Right atrium auricular region (tissue), 2 donors: ENCODE results near the gene ACTA1. TPM values are rescaled to one million over a fixed set of nuclear protein-coding genes. Genes with fewer than 3 reads are reported as not detected.
A peak's percentile ranks its signal among the peaks of the same experiment; 100 is the strongest.

Experiments
- DNase-seq: peaks from one replicate; pipeline ENCODE4 v3.0.0-alpha.2; 2019; ENCODE audit warnings: low spot score
- H3K27ac ChIP-seq, 2 donors: fragments of 200-600 bp; sonication (generic); 1 replicate in 1 of 2; 2 replicates in 1 of 2; pipeline ENCODE4 v1.5.1; 2016 to 2019
- H3K27me3 ChIP-seq, 2 donors: fragments of 200-600 bp; sonication (generic); one replicate each; pipeline versions ENCODE4 v1.5.1 to v1.6.0; 2017 to 2019
- H3K36me3 ChIP-seq: fragments of 200-600 bp; sonication (generic); one replicate; pipeline ENCODE4 v1.5.1; 2016
- H3K4me1 ChIP-seq, 2 donors: fragments of 200-600 bp; sonication (generic); one replicate each; pipeline versions ENCODE4 v1.5.1 to v1.6.0; 2017 to 2019
- H3K4me3 ChIP-seq, 2 donors: fragments of 200-600 bp; sonication (generic); 1 replicate in 1 of 2; 2 replicates in 1 of 2; pipeline ENCODE4 v1.5.1; 2017 to 2019; ENCODE audit warnings: mild to moderate bottlenecking in 1 of 2, moderate library complexity in 1 of 2
- H3K9me3 ChIP-seq, 2 donors: fragments of 200-600 bp; sonication (generic); one replicate each; pipeline ENCODE4 v1.5.1; 2019
- CTCF ChIP-seq, 2 donors: fragments of 200-600 bp; sonication (generic); IDR thresholded peaks; one replicate each; pipeline ENCODE4 v1.5.1; 2019; ENCODE audit warnings: antibody characterized with exemption in 2 of 2
- total RNA-seq, 2 donors: library from RNA; depleted of rRNA; stranded (reverse); fragments of >200 nt; gene quantifications; one replicate each; pipeline ENCODE4 v1.1.0, GENCODE V29; 2016

The ACTA1 gene
- total RNA-seq, 2 donors from 2014 or later: 422 to 3,527 TPM

DNA sequence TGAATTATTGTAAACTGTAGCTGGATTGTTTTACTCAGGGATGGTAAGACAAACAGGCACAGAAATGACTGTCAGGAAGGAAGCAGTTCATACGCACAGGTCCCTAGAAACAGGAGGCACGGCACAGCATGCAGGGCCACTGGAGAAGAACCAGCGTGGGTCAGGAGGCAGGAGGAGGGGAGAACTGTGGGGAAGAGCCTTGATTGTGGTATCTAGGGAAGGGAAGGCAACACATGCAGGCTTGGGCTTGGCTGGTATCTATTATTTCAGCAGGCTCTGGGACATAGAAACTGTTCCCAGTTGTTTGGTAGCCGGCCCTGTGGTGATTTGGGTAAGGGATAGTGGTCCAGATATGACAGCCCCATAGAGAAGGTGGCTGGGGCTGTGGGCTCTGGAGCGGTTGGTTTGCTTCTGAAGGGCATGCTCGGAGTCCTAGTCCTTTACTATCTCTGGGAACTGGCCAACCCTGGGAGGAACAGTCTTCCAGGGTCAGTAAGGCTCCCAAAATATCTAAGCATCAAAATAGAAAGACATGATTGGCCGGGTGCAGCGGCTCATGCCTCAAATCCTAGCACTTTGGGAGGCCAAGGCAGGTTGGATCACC lies 47.9 kb downstream of the ACTA1 start:
- TF ChIP-seq CTCF (IDR thresholded peaks at IDR 0.05): no peak
- Histone ChIP-seq H3K4me1 (no peaks in the 10 kb centered on the region), H3K36me3 (no peaks in the 10 kb centered on the region), H3K27ac (peak overlapping the region; percentile 7 to 16), H3K27me3 (no peaks in the 10 kb centered on the region), H3K9me3 (no peaks in the 10 kb centered on the region), H3K4me3 (no peak overlapping the region)
- no peak for DNase-seq

GRCh38 chr1:229384822-229385221 lies 49.1 kb downstream of the ACTA1 start:
- no peak for DNase-seq
- Histone ChIP-seq H3K4me3 (no peak overlapping the region), H3K9me3 (no peaks in the 10 kb centered on the region), H3K4me1 (no peaks in the 10 kb centered on the region), H3K36me3 (no peaks in the 10 kb centered on the region), H3K27me3 (no peaks in the 10 kb centered on the region), H3K27ac (no peak overlapping the region)
- TF ChIP-seq CTCF (IDR thresholded peaks at IDR 0.05): no peak

DNA sequence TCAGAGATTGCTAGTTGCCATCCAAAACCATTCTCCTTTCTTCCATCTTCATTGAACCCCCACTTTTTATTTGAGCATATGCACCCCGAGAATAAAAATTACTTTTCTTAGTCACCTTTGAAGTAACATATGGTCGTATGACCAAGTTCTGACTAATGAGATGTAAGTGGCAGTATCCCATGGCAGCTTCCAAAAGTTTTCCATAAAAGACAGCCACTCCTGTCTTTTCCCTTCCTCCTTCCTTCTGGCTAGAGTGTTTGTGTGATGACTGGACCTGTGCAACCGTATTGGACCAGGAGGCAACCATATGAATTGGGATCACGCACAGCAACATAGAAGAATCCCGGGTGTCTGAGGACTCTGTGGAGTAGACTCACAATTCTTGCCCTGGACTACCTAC lies 49.9 kb downstream of the ACTA1 start:
- Histone ChIP-seq H3K4me3 (no peak overlapping the region), H3K9me3 (no peaks in the 10 kb centered on the region), H3K27me3 (no peaks in the 10 kb centered on the region), H3K4me1 (no peaks in the 10 kb centered on the region), H3K36me3 (no peaks in the 10 kb centered on the region), H3K27ac (no peak overlapping the region)
- DNase-seq: no peak
- no peak for TF ChIP-seq CTCF (IDR thresholded peaks at IDR 0.05)

- TF ChIP-seq CTCF (IDR thresholded peaks at IDR 0.05): no peak
- no peaks in the 10 kb centered on the region for H3K4me1 ChIP-seq
- no peak overlapping the region for H3K4me3 ChIP-seq
- no peaks in the 10 kb centered on the region for H3K36me3 ChIP-seq
- DNase-seq: no peak
- H3K27me3 ChIP-seq: no peaks in the 10 kb centered on the region
- H3K9me3 ChIP-seq: no peaks in the 10 kb centered on the region
- no peak overlapping the region for H3K27ac ChIP-seq
Observed at GRCh38 chr1:229383188-229383587, 50.7 kb downstream of the ACTA1 start.

Other genes with a start within 250 kb of the ACTA1 start
- 10 to 100 TPM; 44.4 to 60.8 TPM for gene RAB4A, start 163.0 kb downstream of the ACTA1 start, total RNA-seq
- gene CCSAP, start 91.0 kb downstream of the ACTA1 start, total RNA-seq: 1 to 10 TPM; 2.6 to 2.7 TPM
- 10 to 100 TPM; 19.7 to 21.0 TPM for gene NUP133, start 74.2 kb upstream of the ACTA1 start, total RNA-seq
- gene ABCB10, start 124.6 kb upstream of the ACTA1 start, total RNA-seq: 1 to 10 TPM; 8.6 to 9.2 TPM
- gene TAF5L, start 192.0 kb upstream of the ACTA1 start, total RNA-seq: 10 to 100 TPM in 1 of 2 donors, 1 to 10 TPM in 1; 8.6 to 12.7 TPM
- 1 to 10 TPM; 4.5 to 7.1 TPM for gene URB2, start 192.2 kb upstream of the ACTA1 start, total RNA-seq